HG02970 (cell line): Measurements from ENCODE around the gene TENM4.
"Not testable (repeated sequence)": the region's sequence is repeated elsewhere in the genome, so short reads cannot be mapped to it uniquely, and the experiment has no call there.

Source experiments
- ATAC-seq: cut with Tn5 transposase; IDR thresholded peaks from one replicate; pipeline ENCODE4 v1.9.1; 2021; ENCODE audit warnings: mild to moderate bottlenecking, moderate library complexity, moderate number of reproducible peaks; ENCODE audit not compliant: unreplicated experiment, low FRiP score

TENM4 gene

DNA sequence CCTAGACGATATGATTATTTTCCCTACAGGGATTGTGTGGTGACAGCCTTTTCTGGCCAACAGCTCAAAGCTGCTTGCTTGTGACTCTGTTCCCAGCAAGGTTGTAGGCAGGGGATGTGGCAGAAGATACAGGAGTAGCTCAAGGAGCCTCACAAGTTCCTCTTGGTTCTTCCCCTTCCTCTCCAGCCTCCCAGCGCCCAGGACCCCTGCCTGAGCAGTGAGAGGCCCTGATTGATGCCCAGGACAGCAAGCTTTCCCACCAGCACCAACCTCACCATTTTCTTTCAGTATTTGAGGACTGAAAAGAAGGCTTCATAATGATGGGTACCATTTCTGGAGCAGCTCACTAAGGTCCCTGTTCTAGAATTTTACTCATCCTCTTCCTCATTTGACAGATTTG is 248.0 kb downstream of the TENM4 start:
- ATAC-seq: no peak

DNA sequence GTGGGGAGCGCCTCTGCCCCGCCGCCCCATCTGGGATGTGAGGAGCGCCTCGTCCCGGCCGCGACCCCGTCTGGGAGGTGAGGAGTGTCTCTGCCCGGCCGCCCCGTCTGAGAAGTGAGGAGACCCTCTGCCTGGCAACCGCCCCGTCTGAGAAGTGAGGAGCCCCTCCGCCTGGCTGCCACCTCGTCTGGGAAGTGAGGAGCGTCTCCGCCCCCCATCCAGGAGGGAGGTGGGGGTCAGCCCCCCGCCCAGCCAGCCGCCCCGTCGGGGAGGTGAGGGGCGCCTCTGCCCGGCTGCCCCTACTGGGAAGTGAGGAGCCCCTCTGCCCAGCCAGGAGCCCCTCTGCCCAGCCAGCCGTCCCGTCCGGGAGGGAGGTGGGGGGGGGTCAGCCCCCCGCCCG is 249.1 kb downstream of the TENM4 start:
- not testable (repeated sequence) for ATAC-seq

GRCh38 chr11:79190553-79190952 is 250.3 kb downstream of the TENM4 start:
- ATAC-seq: not testable (repeated sequence)

GRCh38 chr11:79189601-79190000 is 251.2 kb downstream of the TENM4 start:
- no peak for ATAC-seq

DNA sequence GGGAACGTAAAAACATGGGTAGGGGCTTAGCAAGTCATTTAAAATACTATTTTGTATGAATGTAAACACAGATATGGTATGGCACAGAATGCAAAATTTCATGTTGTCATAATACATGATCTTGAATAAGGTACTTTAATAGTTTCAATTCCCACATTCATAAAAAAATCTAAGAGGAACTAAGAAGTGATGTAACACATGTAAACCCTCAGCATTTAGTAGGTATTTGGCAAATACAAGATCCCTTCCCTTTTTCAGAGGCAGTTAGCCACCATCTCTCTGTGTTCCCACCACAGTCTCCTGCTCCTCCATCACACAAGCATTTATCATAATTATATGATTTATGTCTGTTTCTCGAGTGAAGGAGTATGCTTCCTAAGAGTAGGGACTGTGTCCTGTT is 251.8 kb downstream of the TENM4 start:
- no peak for ATAC-seq

DNA sequence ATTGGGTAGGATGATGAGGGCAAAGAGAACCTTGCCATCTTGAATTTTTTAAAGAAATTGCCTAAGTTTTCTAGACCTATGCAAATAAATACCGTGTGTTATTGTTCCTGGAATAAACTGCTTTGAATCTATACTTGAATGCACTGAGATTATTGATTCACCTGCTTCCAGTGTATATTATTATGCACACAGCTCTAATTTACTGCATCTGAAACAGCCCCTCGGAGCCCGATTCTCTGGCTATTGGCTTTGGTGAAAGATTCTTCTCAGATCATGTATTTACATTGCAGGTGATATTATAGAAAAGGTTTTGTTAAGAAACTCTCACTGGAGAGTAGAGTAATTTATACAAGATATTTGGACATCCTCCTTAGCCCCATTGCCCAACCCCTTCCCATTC is 254.2 kb downstream of the TENM4 start:
- ATAC-seq: no peak

GRCh38 chr11:79185351-79185750 is 255.5 kb downstream of the TENM4 start:
- no peak for ATAC-seq

DNA sequence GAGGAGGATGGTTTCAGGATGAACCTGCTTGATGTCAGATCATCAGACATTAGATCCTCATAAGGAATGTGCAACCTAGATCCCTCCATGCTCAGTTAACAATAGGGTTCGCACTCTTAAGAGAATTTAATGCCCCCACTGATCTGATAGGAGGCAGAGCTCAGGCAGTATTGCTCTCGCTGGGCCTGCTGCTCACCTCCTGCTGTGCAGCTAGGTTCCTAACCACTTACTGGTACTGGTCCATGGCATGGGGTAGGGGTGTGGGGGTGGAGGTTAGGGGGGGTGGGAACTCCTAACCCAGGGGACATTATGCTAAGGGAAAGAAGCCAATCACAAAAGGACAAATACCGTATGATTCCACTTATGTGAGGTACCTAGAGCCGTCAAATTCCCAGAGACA is 256.5 kb downstream of the TENM4 start:
- no peak for ATAC-seq

DNA sequence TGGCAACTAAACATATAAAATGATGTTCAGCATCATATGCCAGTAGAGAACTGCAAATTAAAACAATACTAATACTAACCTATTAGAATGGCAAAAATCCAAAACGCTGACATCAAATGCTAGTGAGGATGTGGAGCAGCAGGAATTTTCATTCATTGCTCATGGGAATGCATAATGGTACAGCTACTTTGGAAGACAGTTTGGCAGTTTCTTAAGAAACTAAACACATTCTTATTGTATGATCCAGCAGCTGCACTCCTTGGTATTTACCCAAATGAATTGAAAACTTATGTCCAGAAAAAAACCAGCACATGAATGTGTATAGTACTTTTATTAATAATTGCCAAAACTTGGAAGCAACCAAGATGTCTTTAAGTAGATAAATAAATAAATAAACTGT is 258.0 kb downstream of the TENM4 start:
- ATAC-seq: no peak

DNA sequence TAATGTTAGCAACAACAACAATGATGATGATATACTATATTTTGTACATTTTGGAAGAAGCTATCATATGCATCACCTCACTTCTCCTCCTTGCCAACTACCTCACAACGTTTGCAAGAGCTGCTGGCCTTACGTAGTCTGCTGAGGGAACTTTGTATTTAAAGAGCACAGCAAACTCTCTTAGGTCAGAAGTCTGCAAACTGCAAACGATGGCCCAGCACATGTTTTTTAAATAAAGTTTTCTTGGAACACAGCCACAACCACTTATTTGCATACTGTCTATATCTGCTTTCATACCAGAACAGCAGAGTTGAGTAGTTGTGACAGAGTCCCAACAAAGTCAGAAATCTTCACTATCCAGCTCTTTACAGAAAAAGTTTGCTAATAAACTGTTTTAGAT is 261.7 kb downstream of the TENM4 start:
- no peak for ATAC-seq

GRCh38 chr11:79174045-79175008 is 266.5 kb downstream of the TENM4 start:
- ATAC-seq: no peak

- no peak for ATAC-seq
These were observed 267.2 kb downstream of the TENM4 start for GRCh38 chr11:79173615-79174014.

DNA sequence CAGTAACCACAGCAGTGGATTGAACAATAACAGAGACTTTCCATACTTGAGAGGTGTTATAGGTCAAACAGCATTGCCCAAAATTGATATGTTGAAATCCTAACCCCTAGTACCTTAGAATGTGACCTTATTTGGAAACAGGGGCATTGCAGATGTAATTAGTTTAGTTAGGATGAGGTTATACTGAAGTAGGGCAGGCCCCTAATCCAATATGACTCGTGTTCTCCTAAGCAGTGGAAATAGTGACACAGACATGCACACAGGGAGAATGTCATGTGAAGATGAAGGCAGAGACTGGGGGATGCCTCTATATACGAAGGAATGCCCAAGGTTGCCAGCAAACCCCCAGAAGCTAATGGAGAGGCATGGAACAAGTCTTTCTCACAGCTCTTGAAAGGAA is 270.5 kb downstream of the TENM4 start:
- no peak for ATAC-seq

DNA sequence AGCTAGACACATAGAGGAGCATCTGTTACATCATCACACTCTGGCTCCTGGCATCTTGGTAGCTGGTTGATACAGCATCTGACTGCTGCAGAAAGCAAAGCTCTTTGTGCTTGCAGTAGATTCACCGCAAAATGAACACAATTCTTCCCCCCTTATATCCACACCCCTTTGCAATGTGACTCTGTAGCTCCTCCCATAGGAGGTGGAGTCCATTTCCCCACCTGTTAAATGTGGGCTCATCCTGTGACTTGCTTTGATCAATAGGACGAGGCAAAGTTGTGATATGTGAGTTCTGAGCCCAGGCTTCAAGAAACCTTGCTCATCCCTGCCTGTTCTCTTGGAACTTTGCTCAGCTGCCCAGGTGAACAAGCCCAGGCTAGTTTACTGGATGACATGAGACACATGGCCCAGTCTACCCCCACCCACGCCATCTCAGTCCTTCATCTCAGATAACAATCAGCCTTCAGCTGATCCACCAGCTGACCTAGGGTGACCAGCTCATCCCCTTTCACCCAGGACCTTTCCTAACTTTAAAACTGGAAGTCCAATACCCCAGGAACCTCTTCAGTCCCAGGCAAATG is 272.2 kb downstream of the TENM4 start:
- ATAC-seq: no peak

GRCh38 chr11:79167510-79168188 is 273.2 kb downstream of the TENM4 start:
- ATAC-seq: no peak

DNA sequence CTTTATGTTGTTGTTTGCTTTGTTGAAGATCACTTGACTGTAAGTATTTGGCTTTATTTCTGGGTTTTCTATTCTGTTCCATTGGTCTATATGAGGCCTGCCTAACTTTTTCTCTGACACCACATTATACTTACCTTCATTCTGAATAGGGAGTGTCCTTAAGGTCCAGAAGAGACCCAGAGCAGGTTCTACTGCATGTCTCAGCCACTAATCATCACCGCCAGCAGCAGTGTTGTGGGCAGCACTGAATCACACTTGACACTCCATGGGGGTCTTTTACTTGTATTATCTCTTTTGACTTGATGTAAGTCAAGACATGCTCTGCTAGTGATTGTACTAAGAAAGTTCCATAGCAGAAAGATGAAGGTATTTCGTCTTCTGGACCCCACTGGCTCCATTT is 274.9 kb downstream of the TENM4 start:
- no peak for ATAC-seq

GRCh38 chr11:79160791-79161403 is 279.9 kb downstream of the TENM4 start:
- ATAC-seq: no peak

DNA sequence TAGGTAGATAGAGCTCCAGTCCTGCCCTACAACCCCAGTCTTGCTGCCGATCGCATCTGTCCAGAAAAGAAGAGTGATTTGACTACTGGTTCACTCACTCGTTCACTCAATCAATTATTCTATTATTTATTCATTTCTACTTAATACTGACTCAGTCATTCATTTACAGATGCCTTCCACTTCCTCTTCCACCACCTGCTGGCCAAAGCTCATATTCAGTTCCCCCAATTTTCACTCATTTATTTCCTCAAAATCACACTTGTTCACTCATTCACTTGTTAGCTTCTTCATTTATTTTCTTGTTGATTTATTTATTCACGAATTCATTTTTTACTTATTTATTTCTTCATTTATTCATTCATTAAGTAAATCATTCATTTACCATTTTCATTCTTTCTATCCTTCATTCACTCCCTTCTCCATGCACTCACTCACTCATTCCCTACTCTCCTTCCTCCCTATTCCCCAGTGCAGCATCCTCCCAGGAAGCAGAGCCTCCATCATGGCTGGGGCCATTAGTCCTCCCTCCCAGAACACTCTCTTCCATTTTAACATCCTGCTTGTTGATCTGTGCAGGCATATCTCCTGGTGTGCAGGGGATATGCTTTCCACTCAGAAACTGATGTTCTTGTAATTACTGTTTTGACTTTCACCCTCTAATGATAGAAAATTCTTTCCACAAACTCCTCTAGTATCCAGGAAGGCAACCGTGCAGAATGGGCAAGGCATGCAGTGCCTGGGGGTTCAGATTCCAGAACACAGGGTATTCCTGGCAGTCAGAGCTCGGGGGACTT is 281.0 kb downstream of the TENM4 start:
- no peak for ATAC-seq

DNA sequence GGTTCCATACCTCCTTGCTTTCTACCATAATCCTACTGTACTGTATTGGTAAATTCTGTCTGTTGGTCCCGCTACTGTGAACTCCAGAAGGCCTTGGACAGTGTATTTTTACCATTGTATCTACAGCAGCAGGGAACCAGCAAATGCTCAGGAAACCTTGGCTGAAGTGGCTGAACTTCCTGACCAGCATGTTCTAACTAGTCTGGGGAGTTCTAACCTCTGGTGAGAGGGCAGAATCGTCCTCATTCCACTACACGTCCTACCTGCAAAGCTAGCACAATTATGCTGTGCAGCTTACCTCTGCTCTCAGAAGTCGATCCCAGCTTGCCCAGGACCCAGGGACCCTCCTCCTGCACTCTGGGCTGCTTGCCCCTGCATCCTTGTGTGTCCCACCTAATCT is 283.1 kb downstream of the TENM4 start:
- ATAC-seq: no peak

DNA sequence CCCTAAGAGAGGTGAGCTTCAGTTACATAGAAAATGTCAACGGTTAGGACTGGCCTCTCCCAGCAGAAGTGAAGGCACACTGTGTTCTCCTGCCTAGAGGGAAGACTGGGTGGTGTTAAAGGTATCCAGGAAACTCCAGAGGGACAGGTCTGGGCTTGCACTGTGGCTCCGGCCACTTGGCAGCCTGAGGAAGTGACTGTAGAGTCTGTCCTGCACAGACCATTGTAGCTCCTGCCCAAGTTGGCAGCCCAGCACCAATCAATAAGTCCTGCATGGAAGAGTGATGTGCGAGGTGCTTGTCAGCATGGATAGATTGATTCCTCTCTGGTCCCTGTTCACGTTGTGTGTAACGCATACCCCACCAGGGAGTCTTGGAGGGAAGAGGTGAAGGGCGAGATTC is 284.8 kb downstream of the TENM4 start:
- no peak for ATAC-seq
